Measurements from ENCODE around the gene DMD. TPM values are rescaled to one million over a fixed set of nuclear protein-coding genes. Genes with fewer than 3 reads are reported as not detected.

Gene DMD
- total and polyA plus RNA-seq, 2 experiments from 2014 or later = 73.5 to 90.7 TPM

GRCh38 chrX:33205321-33205720 is 6.0 kb downstream of the DMD start:
- Histone ChIP-seq H3K36me3 (no peaks in the 10 kb centered on the region), H3K27me3 (no peaks in the 10 kb centered on the region), H3K27ac (peak overlapping the region; percentile 0), H3K4me1 (ENCODE audit: low read depth) (peaks cover 23% of the 10 kb centered on the region), H3K4me3 (no peak overlapping the region), H3K9me3 (ENCODE audit: low read depth) (no peaks in the 10 kb centered on the region)
- TF ChIP-seq CTCF (IDR thresholded peaks at IDR 0.05; ENCODE audit: low read depth, low read length) = no peak
- no peak for DNase-seq (ENCODE audit: low read depth in 1 of 2, low spot score in 1 of 2)

GRCh38 chrX:33204889-33205288 is 6.5 kb downstream of the DMD start:
- no peaks in the 10 kb centered on the region for H3K27me3 ChIP-seq
- no peaks in the 10 kb centered on the region for H3K9me3 ChIP-seq (ENCODE audit: low read depth)
- peaks cover 23% of the 10 kb centered on the region for H3K4me1 ChIP-seq (ENCODE audit: low read depth)
- no peak overlapping the region for H3K4me3 ChIP-seq
- H3K36me3 ChIP-seq = no peaks in the 10 kb centered on the region
- H3K27ac ChIP-seq = peak overlapping the region; percentile 0
- no peak for TF ChIP-seq CTCF (IDR thresholded peaks at IDR 0.05; ENCODE audit: low read depth, low read length)
- DNase-seq (ENCODE audit: low read depth in 1 of 2, low spot score in 1 of 2) = peak in 1 of 2 donors; percentile 46

GRCh38 chrX:33198561-33199279 is 12.6 kb downstream of the DMD start:
- Histone ChIP-seq H3K9me3 (ENCODE audit: low read depth) (no peaks in the 10 kb centered on the region), H3K36me3 (peaks cover 4% of the 10 kb centered on the region), H3K4me3 (no peak overlapping the region), H3K27ac (no peak overlapping the region), H3K4me1 (ENCODE audit: low read depth) (no peaks in the 10 kb centered on the region), H3K27me3 (no peaks in the 10 kb centered on the region)
- no peak for TF ChIP-seq CTCF (IDR thresholded peaks at IDR 0.05; ENCODE audit: low read depth, low read length)
- DNase-seq (ENCODE audit: low read depth in 1 of 2, low spot score in 1 of 2) = no peak

GRCh38 chrX:33195698-33196097 is 15.7 kb downstream of the DMD start:
- Histone ChIP-seq H3K4me3 (no peak overlapping the region), H3K36me3 (peaks cover 4% of the 10 kb centered on the region), H3K9me3 (ENCODE audit: low read depth) (no peaks in the 10 kb centered on the region), H3K27me3 (no peaks in the 10 kb centered on the region), H3K4me1 (ENCODE audit: low read depth) (no peaks in the 10 kb centered on the region), H3K27ac (no peak overlapping the region)
- TF ChIP-seq CTCF (IDR thresholded peaks at IDR 0.05; ENCODE audit: low read depth, low read length) = no peak
- DNase-seq (ENCODE audit: low read depth in 1 of 2, low spot score in 1 of 2) = no peak

- TF ChIP-seq CTCF (IDR thresholded peaks at IDR 0.05; ENCODE audit: low read depth, low read length) = no peak
- no peaks in the 10 kb centered on the region for H3K27me3 ChIP-seq
- DNase-seq (ENCODE audit: low read depth in 1 of 2, low spot score in 1 of 2) = peak in 1 of 2 donors; percentile 48
These were observed 16.4 kb downstream of the DMD start for GRCh38 chrX:33194876-33195433.

More at GRCh38 chrX:33194876-33195433, 16.4 kb downstream of the DMD start:
- Histone ChIP-seq H3K36me3 (peaks cover 4% of the 10 kb centered on the region), H3K4me3 (no peak overlapping the region), H3K4me1 (ENCODE audit: low read depth) (no peaks in the 10 kb centered on the region), H3K9me3 (ENCODE audit: low read depth) (no peaks in the 10 kb centered on the region), H3K27ac (no peak overlapping the region)

Measured in cardiac muscle cell (in vitro differentiated cells and primary cell).